HG03558 (cell line): ENCODE measurements around the gene ATXN1.

Source experiments
- ATAC-seq: cut with Tn5 transposase; IDR thresholded peaks from one replicate; pipeline ENCODE4 v1.9.1; 2021; ENCODE audit warnings: moderate number of reproducible peaks; ENCODE audit not compliant: unreplicated experiment; ENCODE audit errors: extremely low read depth

Gene ATXN1

GRCh38 chr6:16659466-16660156 lies 101.6 kb downstream of the ATXN1 start:
- ATAC-seq = no peak

- ATAC-seq = no peak
Observed at GRCh38 chr6:16658348-16659034, 102.8 kb downstream of the ATXN1 start.

DNA sequence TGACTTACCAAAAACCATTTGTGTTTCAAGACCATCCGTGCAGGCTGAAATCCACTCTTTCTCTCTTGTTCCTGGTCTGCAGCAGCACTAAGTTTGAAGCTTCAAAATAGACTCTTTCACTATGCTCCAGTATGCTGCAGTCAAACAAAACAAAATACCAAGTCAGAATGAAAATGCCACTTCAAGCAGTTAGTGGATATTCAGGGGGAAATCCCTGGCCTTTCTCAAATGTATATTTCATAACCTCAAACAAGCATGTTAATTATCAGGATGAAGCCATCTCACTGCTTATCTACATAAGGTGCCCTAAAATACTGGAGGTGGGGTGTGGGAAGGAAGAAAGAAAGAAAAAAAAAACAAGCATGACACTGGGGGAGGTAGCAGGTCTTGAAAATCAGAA lies 103.5 kb downstream of the ATXN1 start:
- peak; percentile 43 for ATAC-seq

- no peak for ATAC-seq
Observed at GRCh38 chr6:16656451-16656850, 104.8 kb downstream of the ATXN1 start.

DNA sequence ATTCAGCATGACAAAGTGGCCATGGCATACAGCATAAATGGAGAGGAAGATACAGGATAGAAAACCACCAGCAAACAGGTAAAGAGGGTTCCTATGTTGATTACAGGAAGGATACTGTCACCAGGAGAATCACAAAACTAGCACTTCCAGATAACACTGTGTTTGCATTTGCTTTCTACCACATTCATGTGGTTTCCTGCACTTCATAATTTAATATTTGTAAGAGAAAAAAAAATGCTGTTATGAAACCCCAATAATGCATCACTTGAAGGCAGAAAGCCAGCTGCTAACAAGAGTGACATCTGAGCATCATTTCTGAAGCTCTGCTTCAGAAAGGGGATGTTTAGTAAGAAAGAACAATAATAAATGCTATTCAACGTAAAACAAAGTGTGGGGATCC lies 106.6 kb downstream of the ATXN1 start:
- ATAC-seq = no peak

- ATAC-seq = no peak
Observed at GRCh38 chr6:16653226-16653625, 108.0 kb downstream of the ATXN1 start.

DNA sequence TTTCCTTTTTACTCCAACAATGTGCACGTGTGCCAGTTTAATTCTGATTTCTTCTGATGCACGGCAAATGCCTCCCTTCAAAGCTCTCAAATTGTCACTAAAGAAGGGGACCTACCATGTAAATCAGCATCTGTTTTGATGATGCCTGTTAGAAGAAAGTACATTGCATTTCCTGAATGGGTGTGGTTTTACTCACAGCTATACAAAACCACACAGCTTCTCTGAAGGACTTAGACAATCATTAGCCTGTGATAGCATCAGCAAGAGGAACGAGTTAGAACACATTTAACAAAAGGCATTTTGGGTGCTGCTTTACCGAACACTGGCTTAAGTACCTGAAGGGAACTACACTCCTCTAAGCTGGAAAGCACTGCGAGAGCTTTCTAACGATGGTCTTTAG lies 109.4 kb downstream of the ATXN1 start:
- peak; percentile 92 for ATAC-seq

DNA sequence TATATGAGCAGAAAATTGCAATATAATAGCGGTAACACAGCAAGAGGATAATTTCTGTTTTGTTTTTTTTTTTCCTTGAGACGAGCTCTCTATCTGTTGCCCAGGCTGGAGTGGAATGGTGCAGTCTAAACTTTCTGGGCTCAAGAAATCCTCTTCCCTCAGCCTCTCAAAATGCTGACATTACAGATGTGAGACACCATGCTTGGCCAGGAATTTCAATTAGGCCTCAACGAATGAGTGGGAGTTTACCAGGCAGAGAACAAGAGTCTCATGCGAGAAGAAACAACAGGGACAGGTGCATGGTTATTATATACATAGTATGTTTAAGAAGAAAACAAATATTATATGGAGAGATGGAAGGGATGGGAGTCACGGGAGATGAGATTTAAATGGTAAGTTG lies 111.4 kb downstream of the ATXN1 start:
- ATAC-seq = no peak

DNA sequence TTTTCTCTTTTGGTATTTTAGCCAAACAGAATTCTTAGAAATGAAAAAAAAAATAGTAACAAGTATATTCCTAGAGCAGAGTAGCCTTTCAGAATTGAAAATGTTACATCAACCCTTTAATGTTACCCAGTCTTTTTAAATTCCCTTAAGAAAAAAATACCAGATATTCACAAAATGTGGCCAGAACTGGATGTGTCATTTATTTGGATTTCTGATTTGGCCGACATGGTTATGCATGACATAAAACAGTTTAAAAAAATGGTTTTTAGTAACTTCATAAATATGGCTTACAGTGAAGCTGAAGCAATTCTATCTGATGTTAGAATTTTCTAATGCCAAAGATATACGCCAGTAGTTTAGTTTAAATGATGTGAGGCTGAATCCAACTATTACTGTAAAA lies 112.0 kb downstream of the ATXN1 start:
- ATAC-seq = no peak

DNA sequence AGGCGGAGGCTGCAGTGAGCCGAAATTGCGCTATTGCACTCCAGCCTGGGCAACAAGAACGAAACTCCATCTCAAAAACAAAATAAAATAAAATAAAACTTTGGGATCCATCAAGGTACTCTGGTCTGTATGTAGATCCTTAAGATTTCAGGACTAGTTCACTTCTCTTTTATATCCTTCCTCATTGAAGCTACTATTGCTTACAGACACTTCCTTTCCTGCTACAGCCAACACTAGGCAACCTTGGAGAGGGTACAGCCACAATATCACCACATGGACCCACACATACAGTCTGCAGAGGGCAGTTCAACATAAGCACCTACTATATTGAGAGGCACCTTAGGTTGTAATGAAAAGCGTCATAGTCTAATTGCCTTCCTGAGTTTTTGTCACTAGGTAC lies 113.3 kb downstream of the ATXN1 start:
- ATAC-seq = no peak

DNA sequence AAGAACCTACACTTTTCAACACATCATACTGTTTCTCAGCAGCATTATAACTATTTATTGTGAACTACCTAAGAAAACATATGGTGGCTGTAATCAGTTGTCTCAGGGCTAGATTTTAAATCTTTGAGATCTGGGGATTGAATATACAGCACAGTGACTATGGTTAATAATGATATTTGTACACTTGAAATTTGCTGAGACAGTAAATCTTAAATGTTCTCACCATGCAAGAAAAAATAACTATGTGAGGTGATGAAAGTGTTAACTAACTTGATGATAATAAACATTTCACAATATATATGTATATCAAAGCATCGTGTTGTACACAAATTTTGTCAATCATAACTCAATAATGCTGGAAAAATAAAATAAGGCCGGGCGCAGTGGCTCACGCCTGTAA lies 113.8 kb downstream of the ATXN1 start:
- ATAC-seq = no peak

DNA sequence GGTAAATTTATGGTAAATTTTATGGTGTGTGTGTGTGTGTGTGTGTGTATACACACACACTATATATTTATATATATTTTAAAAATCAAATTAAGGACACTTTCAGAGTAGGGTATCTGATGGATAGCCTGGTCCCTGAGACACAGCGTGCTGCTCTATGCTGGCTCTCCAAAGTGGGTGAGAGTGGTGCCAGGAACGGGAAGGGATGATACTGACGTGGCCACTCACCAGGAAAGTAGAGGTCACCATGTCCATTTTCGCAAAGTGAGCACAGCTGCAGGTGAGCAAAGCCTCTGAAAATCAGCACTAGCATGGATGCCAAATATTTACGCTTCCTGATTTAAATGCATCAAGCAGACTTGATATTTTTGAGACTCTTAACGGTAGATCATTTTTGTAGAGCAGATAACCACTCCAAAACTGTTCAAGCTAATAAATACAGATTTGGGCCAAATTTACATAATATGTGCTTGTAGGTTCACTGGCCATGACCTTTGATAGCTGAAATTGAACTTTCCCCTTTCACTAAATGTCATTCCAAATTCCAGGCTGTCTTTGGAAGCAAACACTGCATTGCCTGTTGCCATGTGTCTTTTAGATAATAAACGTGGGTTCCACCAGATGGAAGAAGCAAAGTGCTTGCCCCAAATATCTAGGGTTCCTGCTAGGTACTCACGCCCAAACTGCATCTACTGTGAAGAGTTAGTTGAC lies 116.6 kb downstream of the ATXN1 start:
- ATAC-seq = no peak

GRCh38 chr6:16639684-16640480 lies 121.4 kb downstream of the ATXN1 start:
- no peak for ATAC-seq

DNA sequence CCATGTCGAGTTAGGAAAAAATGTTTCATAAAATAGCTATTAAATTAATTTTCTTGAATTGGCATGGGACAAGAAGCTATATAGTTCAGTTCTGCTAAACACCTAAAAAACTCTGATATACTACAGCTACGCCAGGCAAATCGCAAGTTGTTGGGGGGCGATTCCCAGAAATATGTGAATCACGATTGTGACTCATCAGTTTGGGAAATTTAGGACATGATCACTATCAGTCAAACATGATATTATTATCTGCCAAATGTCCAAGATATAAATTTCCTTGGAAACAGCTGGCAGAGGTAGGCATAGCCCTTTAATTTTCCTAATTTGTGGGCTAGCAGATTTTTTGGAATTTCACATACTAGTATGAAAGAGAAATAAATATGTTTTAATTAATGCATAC lies 123.6 kb downstream of the ATXN1 start:
- no peak for ATAC-seq

GRCh38 chr6:16635810-16636602 lies 125.3 kb downstream of the ATXN1 start:
- ATAC-seq = peak; percentile 35

DNA sequence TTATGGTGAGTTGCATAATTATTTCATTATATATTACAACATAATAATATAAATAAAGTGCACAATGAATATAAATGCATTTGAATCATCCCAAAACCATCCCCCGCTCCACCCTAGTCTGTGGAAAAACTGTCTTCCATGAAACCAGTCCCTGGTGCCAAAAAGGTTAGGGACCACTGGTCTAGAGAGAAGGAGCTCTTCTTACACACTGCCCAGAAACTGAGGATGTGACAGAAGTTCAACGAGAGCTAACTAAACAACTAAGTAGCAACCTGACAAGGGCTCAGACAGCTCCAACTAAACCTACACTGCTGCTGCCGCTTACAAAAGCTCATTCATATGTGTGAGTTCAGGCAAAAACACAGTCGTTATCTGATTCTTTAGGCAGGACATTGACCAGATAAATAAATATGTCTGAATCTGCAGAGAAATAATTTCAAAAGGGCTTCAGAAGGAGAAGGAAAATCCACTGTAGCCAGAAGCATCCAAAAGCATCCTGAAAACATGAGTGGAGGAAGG lies 125.9 kb downstream of the ATXN1 start:
- ATAC-seq = no peak

- no peak for ATAC-seq
Observed at GRCh38 chr6:16634855-16635254, 126.4 kb downstream of the ATXN1 start.

- no peak for ATAC-seq
Observed at GRCh38 chr6:16633961-16634360, 127.3 kb downstream of the ATXN1 start.

GRCh38 chr6:16633465-16633864 lies 127.8 kb downstream of the ATXN1 start:
- ATAC-seq = no peak

- no peak for ATAC-seq
Observed at GRCh38 chr6:16632101-16632500, 129.2 kb downstream of the ATXN1 start.
